Left lung (tissue), 10 donors: ENCODE measurements around the gene IPO8. TPM values are rescaled to one million over a fixed set of nuclear protein-coding genes. Genes with fewer than 3 reads are reported as not detected.
A peak's percentile ranks its signal among the peaks of the same experiment; 100 is the strongest.

ENCODE experiments used
- ATAC-seq: fragments of 200-7000 bp; cut with Tn5 transposase; one replicate; pipeline ENCODE4 v1.9.1; 2020; ENCODE audit warnings: moderate library complexity
- DNase-seq, 4 donors: peaks; one replicate each; pipeline ENCODE4 v3.0.0-alpha.2; 2013 to 2020
- H3K27ac ChIP-seq, 2 donors: fragments of 200-600 bp; sonication (generic) in 1 of 2; one replicate each; pipeline versions ENCODE4 v1.5.0 to v1.8.0; 2020 to 2021
- H3K27me3 ChIP-seq, 2 donors: fragments of 200-600 bp; sonication (generic) in 1 of 2; one replicate each; pipeline versions ENCODE4 v1.5.0 to v1.8.0; 2020 to 2021
- H3K36me3 ChIP-seq, 2 donors: fragments of 200-600 bp; sonication (generic) in 1 of 2; one replicate each; pipeline versions ENCODE4 v1.5.0 to v1.8.0; 2020 to 2021
- H3K4me1 ChIP-seq, 2 donors: fragments of 200-600 bp; one replicate each; pipeline ENCODE4 v1.8.0; 2021
- H3K4me3 ChIP-seq, 2 donors: fragments of 200-600 bp; sonication (generic) in 1 of 2; one replicate each; pipeline versions ENCODE4 v1.5.0 to v1.8.0; 2020 to 2021; ENCODE audit warnings: mild to moderate bottlenecking in 1 of 2
- H3K9me3 ChIP-seq, 2 donors: fragments of 200-600 bp; sonication (generic) in 1 of 2; one replicate each; pipeline versions ENCODE4 v1.5.0 to v1.8.0; 2020 to 2021
- CTCF ChIP-seq, 2 donors: fragments of 200-600 bp; sonication (generic) in 1 of 2; IDR thresholded peaks; one replicate each; pipeline versions ENCODE4 v1.5.0 to v1.8.0; 2021; ENCODE audit warnings: antibody characterized with exemption in 2 of 2
- intact Hi-C, 2 donors: fragments of 100-400 bp; cut with DNase I; formaldehyde crosslinking; loops; one replicate each; pipeline versions ENCODE4 v1.11.2 to v1.14.2; 2022
- polyA plus RNA-seq, 6 donors: library from polyadenylated mRNA; unstranded; fragments of 120-200 nt; gene quantifications; one replicate each; pipeline ENCODE4 v1.2.1, GENCODE V29; 2013; ENCODE audit not compliant: insufficient read length in 6 of 6
- total RNA-seq, 2 donors: library from RNA; stranded (reverse); fragmentation: NEBNext Ultra II Directional; extraction: Animal tissue kit (Norgen Biotek cat#: 25700); gene quantifications; one replicate each; pipeline ENCODE4 v1.2.1, GENCODE V29; 2021
- donor health status: DM: no; HTN: yes; CAD: no.
- donor health status: DM: no; HTN: no; CAD: no.

Gene IPO8
- total and polyA plus RNA-seq, 8 donors: 45.6 to 53.6 (median 49.8) TPM

DNA sequence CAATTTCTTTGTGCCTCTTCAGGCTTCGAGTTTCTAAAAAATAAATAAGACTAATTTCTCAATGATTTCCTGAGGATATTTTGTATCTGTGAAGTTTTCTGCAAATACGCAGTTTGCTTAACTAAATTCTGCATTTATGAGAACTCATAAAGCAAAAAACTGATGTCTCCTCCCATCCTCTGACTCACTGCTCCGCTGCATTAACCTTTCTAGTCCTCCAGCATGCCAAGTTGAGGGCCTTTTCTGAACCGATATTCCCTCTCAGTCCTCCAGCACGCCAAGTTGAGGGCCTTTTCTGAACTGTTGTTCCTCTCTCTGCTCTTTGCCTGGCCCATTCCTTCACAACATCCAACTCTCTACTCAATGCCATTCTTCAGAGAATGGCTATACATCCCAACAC, 3.2 kb downstream of the IPO8 start:
- DNase-seq: no peak
- no peak for ATAC-seq
- Histone ChIP-seq H3K36me3 (no peaks in the 10 kb centered on the region), H3K4me3 (no peak overlapping the region), H3K4me1 (peaks cover 16 to 42% of the 10 kb centered on the region in 2 donors), H3K9me3 (no peaks in the 10 kb centered on the region), H3K27ac (no peak overlapping the region), H3K27me3 (no peaks in the 10 kb centered on the region)
- TF ChIP-seq CTCF (IDR thresholded peaks at IDR 0.05): no peak
- intact Hi-C loops: no loop called here

GRCh38 chr12:30691122-30691879, 4.4 kb downstream of the IPO8 start:
- Histone ChIP-seq H3K9me3 (no peaks in the 10 kb centered on the region), H3K4me1 (peaks cover 14 to 42% of the 10 kb centered on the region in 2 donors), H3K27ac (no peak overlapping the region), H3K36me3 (peaks cover 0 to under 1% of the 10 kb centered on the region in 2 donors), H3K4me3 (no peak overlapping the region), H3K27me3 (no peaks in the 10 kb centered on the region)
- no peak for ATAC-seq
- intact Hi-C loops: no loop called here
- no peak for DNase-seq
- TF ChIP-seq CTCF (IDR thresholded peaks at IDR 0.05): no peak

GRCh38 chr12:30687265-30687986, 8.2 kb downstream of the IPO8 start:
- ATAC-seq (no peak), DNase-seq (no peak)
- H3K36me3 ChIP-seq: peaks cover 0 to 10% of the 10 kb centered on the region in 2 donors
- no peak overlapping the region for H3K27ac ChIP-seq
- H3K4me1 ChIP-seq: peaks cover 0 to 17% of the 10 kb centered on the region in 2 donors
- H3K27me3 ChIP-seq: no peaks in the 10 kb centered on the region
- no peak for TF ChIP-seq CTCF (IDR thresholded peaks at IDR 0.05)
- no peak overlapping the region for H3K4me3 ChIP-seq
- intact Hi-C loops: no loop called here
- no peaks in the 10 kb centered on the region for H3K9me3 ChIP-seq

DNA sequence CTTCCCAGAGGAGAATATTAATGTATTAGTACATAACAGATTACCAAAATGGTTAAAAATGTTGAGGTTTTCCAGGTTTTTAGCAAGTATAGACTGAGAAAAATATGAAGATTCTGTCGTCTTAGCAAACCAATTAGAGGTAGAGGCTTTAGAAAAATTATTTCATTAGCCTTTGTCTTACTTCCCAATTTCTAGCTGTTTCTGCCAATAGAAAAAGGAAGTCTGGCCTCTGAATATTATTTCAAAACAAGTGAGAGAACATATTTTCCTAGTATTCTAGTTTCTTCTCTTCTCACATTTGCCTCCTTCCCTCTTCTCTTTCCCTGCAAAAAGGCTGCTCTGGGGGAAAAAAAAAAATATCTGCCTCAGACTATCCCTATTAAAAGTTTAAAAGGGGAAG, 16.4 kb downstream of the IPO8 start:
- no peak for TF ChIP-seq CTCF (IDR thresholded peaks at IDR 0.05)
- intact Hi-C loops: no loop called here
- DNase-seq: no peak
- ATAC-seq: no peak
- no peaks in the 10 kb centered on the region for H3K27me3 ChIP-seq
- H3K4me1 ChIP-seq: peaks cover 0 to 24% of the 10 kb centered on the region in 2 donors
- H3K9me3 ChIP-seq: no peaks in the 10 kb centered on the region
- no peak overlapping the region for H3K4me3 ChIP-seq
- H3K36me3 ChIP-seq: peaks cover 0 to 64% of the 10 kb centered on the region in 2 donors
- peak overlapping the region; percentile 29 to 76 for H3K27ac ChIP-seq

GRCh38 chr12:30678221-30678620, 17.4 kb downstream of the IPO8 start:
- TF ChIP-seq CTCF (IDR thresholded peaks at IDR 0.05): no peak
- H3K36me3 ChIP-seq: peaks cover 0 to 74% of the 10 kb centered on the region in 2 donors

More at GRCh38 chr12:30678221-30678620, 17.4 kb downstream of the IPO8 start:
- Histone ChIP-seq H3K27me3 (no peaks in the 10 kb centered on the region), H3K4me3 (no peak overlapping the region), H3K9me3 (no peaks in the 10 kb centered on the region), H3K27ac (peak overlapping the region in 1 of 2 donors; percentile 76), H3K4me1 (peaks cover 0 to 24% of the 10 kb centered on the region in 2 donors)
- DNase-seq (no peak), ATAC-seq (no peak)
- intact Hi-C loops: no loop called here
